HG03045 (cell line): Measurements from ENCODE around the gene RNU6-1.
A peak's percentile ranks its signal among the peaks of the same experiment; 100 is the strongest.

Source experiments
- ATAC-seq: cut with Tn5 transposase; IDR thresholded peaks from one replicate; pipeline ENCODE4 v1.9.1; 2021; ENCODE audit warnings: mild to moderate bottlenecking, moderate library complexity; ENCODE audit not compliant: unreplicated experiment

RNU6-1 gene

DNA sequence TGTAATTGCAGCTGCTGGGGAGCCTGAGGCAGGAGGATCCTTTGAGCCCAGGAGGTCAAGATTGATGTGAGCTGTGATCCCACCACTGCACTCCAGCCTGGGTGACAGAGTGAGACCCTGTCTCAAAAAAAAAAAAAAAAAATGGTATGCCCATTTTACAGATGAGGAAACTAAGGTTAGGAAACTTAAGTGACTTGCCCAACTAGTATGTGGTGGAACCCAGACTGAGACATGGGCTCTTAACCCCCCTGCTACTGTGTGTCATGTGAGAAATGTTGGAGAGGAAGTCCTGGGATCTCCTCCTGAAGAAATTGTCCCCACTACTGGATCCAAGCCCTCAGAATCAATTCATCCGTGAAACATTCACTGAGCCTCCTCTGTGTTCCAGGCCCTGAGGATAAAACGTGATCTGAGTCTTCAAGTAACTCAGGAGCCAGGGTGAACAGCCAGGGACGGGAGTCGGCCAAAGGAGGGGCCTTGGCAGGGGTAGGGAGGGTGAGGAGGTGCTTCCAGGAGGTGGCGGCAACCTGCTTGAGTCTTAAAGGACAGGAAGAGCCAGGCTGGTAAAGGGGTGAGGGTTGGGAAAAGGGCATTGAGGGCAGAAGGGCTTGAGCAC is 19.6 kb upstream of the RNU6-1 start:
- ATAC-seq = no peak

GRCh38 chr15:67857220-67857619 is 17.4 kb upstream of the RNU6-1 start:
- no peak for ATAC-seq

DNA sequence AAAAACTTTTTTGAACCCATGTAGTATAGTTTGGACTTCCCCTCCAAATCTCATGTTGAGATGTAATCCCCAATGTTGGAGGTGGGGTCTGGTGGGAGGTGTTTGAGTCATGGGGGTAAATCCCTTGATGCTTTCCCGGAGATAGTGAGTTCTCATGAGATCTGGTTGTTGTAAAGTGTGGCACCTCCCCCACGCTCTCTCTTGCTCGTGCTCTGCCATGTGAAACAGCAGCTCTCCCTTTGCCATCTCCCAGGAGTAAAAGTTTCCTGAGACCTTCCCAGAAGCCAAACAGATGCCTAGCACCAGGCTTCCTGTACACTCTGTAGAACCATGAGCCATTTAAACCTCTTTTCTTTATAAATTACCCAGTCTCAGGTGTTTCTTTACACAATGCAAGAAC is 16.0 kb upstream of the RNU6-1 start:
- ATAC-seq = no peak

- no peak for ATAC-seq
Observed at GRCh38 chr15:67854358-67854757, 14.5 kb upstream of the RNU6-1 start.

GRCh38 chr15:67853454-67853853 is 13.6 kb upstream of the RNU6-1 start:
- no peak for ATAC-seq

DNA sequence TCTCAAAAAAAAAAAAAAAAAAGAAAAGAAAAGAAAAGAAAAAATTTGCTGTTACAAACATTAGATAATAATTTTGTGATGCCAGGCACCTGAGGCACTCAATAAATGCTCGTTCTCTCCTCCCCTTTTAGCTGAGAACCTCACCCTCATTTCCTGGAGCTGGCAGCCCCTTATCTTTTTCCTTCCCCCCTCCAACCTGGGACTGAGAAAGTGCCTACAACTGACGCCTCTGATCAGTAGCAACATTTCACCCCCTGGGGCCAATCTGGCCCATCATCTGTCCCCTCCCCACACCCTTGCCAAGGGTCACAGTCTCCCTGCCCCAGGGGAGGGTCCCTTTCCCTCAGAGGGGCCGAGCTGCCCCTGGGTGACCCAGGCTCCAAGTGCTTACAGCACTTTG is 12.6 kb upstream of the RNU6-1 start:
- no peak for ATAC-seq

DNA sequence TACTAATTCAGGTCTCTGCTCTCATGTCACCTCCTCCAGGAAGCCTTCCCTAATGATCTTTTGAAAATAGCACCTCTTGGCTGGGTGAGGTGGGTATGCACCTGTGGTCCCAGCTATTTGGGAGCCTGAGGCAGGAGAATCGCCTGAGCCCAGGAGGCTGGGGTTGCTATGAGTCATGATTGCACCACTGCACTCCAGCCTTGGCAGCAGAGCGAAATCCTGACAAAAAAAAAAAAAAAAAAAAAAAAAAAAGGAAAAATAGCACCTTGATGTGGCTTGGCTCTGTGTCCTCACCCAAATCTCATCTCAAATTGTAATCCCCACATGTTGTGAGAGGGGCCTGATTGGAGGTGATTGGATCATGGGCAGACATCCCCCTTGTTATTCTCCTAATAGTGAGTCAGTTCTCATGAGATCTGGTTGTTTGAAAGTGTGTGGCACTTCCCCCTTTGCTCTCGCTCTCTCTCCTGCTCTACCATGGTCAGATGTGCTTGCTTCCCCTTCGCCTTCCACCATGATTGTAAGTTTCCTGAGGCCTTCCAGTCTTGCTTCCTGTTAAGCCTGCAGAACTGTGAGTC is 11.2 kb upstream of the RNU6-1 start:
- ATAC-seq = no peak

GRCh38 chr15:67850336-67850735 is 10.5 kb upstream of the RNU6-1 start:
- ATAC-seq = no peak

- no peak for ATAC-seq
Observed at GRCh38 chr15:67849538-67849937, 9.7 kb upstream of the RNU6-1 start.

DNA sequence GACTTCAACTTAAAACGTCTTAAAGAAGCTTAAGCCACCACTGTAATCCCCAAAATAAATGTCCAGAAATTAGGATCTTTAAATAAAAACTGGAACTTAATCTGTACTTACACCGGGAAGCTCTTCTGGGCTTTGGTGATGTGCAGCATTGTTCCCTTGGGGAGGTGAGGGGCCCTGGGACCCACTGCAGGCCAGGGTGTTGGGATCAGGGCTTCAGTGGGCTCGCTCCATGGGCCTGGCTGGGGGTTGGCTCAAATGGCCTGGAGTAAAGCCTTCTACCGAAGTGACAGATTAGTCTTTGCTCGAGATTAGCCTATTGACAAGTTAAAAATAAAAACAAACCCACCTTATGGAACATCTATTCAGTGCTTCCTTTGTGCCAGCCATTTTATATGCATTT is 6.1 kb upstream of the RNU6-1 start:
- no peak for ATAC-seq

DNA sequence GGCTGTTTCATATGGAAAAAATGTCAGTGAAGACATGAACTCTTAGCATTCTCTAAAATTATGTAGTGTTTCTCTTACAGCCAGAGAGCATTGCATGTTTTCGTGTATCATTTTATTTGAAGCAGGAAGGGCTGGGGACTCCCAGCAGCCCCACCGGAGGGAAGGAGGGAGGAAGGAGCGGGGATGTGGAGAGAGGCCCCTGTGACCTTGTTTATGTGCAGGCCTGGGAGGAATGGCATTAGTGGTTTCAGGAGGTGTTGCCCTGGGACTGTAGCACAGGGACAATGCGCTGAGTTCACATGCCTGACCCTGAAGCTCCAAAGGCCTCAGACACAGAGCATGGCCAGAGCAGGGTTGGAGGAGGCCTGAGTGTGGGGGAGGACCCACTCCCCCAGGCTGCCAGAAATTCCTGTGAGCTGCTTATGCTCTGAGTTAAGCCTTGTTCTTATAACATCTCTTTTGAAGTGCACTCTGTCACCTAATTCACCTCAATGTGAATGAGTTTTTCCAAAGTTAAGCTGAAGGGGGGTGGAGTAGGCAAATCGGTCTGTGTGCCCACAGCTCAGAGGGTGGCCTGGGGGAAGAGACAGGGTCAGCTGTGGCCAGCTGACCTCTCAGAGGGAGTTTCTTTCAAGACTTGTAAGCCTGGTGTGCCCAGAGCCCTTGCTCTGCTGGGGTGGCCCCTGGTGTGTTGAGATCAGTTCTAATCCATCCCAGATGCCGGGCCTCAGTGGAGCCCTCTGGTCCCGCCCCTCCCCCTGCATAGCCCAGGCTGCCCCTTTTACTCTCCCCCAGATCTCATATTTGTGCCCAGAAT is 3.9 kb upstream of the RNU6-1 start:
- no peak for ATAC-seq

- ATAC-seq = no peak
Observed at GRCh38 chr15:67843092-67843501, 3.3 kb upstream of the RNU6-1 start.

DNA sequence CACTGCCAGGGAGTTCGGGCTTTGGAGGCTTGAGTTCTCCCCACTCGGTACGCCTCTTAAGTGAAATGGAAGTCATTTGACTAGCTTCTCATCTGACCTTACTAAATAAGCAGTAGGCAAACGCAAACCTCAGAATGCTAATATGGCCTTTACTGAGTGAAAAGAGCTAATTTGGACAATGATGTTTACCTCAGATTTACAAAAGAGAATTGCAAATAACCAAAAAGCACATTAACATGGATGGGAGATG is 1.6 kb upstream of the RNU6-1 start:
- no peak for ATAC-seq

- no peak for ATAC-seq
Observed at GRCh38 chr15:67840749-67841512, 1.1 kb upstream of the RNU6-1 start.

- peak; percentile 10 for ATAC-seq
Observed at GRCh38 chr15:67839499-67839928, 331 bp downstream of the RNU6-1 start.

GRCh38 chr15:67838789-67839332 is 984 bp downstream of the RNU6-1 start:
- ATAC-seq = no peak

GRCh38 chr15:67836955-67837354 is 2.9 kb downstream of the RNU6-1 start:
- no peak for ATAC-seq

GRCh38 chr15:67836477-67836876 is 3.4 kb downstream of the RNU6-1 start:
- no peak for ATAC-seq

DNA sequence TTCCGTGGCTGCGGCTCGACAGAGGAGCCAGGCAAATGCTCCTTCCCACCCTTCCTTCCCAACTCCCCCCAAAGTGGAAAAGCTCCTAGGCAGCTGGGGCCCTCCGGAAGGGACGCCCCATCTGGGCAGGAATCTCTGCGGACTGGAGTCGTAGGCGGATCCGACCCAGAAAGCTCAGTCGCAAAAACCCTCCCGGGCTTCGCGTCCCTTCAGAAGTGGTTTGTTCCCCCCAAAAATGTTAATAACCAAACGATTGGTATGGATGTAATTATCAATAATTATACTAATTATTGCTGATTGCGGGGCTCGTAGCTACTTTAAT is 3.8 kb downstream of the RNU6-1 start:
- ATAC-seq = no peak

GRCh38 chr15:67835297-67836133 is 4.3 kb downstream of the RNU6-1 start:
- ATAC-seq = no peak
